Measurements from ENCODE around the gene CD82.
"Not testable (repeated sequence)": the region's sequence is repeated elsewhere in the genome, so short reads cannot be mapped to it uniquely, and the experiment has no call there.

Gene CD82

DNA sequence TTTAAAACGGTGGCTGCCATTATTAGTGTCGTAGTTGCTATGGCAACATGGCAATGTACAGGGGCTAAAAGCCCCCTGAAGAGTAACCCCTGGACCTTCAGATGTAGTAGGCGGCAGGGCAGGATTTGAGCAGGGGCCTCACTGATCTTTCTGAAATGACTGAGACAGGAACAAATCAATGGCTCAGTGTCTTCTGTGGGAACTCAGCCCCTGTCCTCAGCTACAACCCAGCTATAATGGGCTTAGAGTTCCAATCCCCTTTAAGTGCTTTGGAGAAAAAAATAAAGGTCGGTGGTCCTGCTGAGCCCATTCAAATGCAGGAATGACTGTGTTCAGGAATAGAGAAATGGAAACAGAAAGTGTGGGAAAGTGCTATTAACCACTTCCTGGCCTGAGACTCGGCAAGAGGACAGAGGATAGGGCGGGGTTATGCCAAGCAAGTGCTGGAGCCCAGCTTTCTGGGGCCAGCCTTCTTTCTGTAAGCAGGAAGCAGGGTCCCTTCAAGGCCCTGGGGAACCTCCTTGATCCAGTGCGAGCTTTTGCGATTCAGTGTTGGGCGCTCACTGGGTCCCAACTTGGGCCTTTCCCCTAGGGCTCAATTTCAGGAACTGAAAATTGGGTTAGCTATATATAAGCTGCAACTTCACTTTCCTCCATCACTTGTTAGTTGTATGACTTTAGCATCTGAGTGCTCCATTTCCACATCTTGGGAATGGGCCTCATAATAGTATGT, 6.1 kb upstream of the CD82 start:
- no peak for TF ChIP-seq CTCF (IDR thresholded peaks at IDR 0.05)
- DNase-seq, result no peak
- H3K4me3 ChIP-seq, result no peak overlapping the region
- no peaks in the 10 kb centered on the region for H3K9me3 ChIP-seq
- intact Hi-C loops (cut with DNase I; ENCODE audit: low total_unique reads), result no loop called here
- no peak overlapping the region for H3K27ac ChIP-seq
- H3K27me3 ChIP-seq, result no peaks in the 10 kb centered on the region
- H3K36me3 ChIP-seq, result no peaks in the 10 kb centered on the region
- H3K4me1 ChIP-seq, result peaks cover 2 to 23% (median 18%) of the 10 kb centered on the region in 4 donors

DNA sequence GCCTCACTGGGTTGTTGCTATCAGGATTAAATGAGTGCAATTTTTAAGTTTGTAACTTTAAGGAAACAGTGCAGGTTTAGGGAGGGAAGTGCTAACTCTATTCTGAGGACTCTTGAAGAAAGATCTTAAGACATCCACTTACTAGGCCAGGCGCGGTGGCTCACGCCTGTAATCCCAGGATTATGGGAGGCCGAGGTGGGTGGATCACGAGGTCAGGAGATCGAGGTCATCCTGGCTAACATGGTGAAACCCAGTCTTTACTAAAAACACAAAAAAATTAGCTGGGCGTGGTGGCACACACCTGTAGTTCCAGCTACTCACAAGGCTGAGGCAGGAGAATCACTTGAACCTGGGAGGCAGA, 5.5 kb upstream of the CD82 start:
- DNase-seq, H3K27me3 ChIP-seq, H3K36me3 ChIP-seq, H3K4me3 ChIP-seq, H3K27ac ChIP-seq, H3K9me3 ChIP-seq: not testable (repeated sequence)
- H3K4me1 ChIP-seq, result peaks cover 6 to 28% (median 22%) of the 10 kb centered on the region in 4 donors
- intact Hi-C loops (cut with DNase I; ENCODE audit: low total_unique reads), result loop anchor here (10.0 kb wide), 1 partner anchor 165 kb away; the partner anchor contains the start of gene TSPAN18

- no peaks in the 10 kb centered on the region for H3K9me3 ChIP-seq
- no peak overlapping the region for H3K4me3 ChIP-seq
- no peaks in the 10 kb centered on the region for H3K36me3 ChIP-seq
- H3K27me3 ChIP-seq, result no peaks in the 10 kb centered on the region
- no peak overlapping the region for H3K27ac ChIP-seq
- TF ChIP-seq CTCF (IDR thresholded peaks at IDR 0.05), result no peak
- intact Hi-C loops (cut with DNase I; ENCODE audit: low total_unique reads), result loop anchor here (10.0 kb wide), 1 partner anchor 163 kb away; the partner anchor contains the start of gene TSPAN18
- no peak for DNase-seq
- peaks cover 6 to 36% (median 28%) of the 10 kb centered on the region in 4 donors for H3K4me1 ChIP-seq
These were observed 4.1 kb upstream of the CD82 start for GRCh38 chr11:44561275-44561805.

DNA sequence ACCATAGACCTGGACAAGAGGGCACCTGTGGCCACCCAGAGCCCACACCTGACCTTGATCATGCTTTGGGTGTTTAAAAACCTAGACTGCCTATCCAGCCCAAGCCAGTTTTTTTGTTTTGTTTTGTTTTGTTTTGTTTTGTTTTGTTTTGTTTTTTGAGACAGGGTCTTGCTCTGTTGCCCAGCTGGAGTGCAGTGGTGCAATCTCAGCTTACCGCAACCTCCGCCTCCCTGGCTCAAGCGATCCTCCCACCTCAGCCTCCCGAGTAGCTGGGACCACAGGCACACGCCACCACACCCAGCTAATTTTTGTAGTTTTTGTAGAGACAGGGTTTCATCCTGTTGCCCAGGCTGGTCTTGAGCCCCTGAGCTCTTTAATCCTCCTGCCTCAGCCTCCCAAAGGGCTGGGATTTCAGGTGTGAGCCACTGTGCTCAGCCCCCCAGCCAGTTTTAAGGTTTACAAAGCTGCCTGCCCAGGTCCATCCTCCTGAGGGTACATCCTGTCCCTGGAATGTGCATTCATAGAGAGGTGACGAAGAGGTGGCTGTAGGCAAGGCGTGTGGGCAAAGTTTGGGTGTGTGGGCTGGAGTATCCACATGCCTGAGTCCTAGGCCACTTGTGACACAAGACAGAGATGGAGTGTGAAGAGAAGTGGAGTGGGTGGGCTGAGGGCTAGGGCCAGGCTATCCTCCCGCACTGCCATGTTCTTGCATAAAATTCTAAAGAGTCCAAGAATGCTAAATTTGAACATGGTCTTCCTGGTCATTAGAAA, 3.3 kb upstream of the CD82 start:
- Histone ChIP-seq H3K4me1 (peaks cover 6 to 44% (median 31%) of the 10 kb centered on the region in 4 donors), H3K9me3 (no peaks in the 10 kb centered on the region), H3K36me3 (no peaks in the 10 kb centered on the region), H3K27me3 (no peaks in the 10 kb centered on the region), H3K4me3 (no peak overlapping the region), H3K27ac (peak overlapping the region; percentile 98 to 99)
- intact Hi-C loops (cut with DNase I; ENCODE audit: low total_unique reads), result loop anchor here (10.0 kb wide), 1 partner anchor 163 kb away; the partner anchor contains the start of gene TSPAN18
- no peak for DNase-seq
- no peak for TF ChIP-seq CTCF (IDR thresholded peaks at IDR 0.05)

GRCh38 chr11:44562845-44563460, 2.5 kb upstream of the CD82 start:
- H3K27me3 ChIP-seq, result no peaks in the 10 kb centered on the region
- no peak for DNase-seq
- H3K27ac ChIP-seq, result peak overlapping the region; percentile 98 to 99
- H3K4me3 ChIP-seq, result no peak overlapping the region
- H3K36me3 ChIP-seq, result no peaks in the 10 kb centered on the region
- H3K9me3 ChIP-seq, result no peaks in the 10 kb centered on the region
- no peak for TF ChIP-seq CTCF (IDR thresholded peaks at IDR 0.05)
- H3K4me1 ChIP-seq, result peaks cover 6 to 52% (median 38%) of the 10 kb centered on the region in 4 donors
- intact Hi-C loops (cut with DNase I; ENCODE audit: low total_unique reads), result loop anchor here (10.0 kb wide), 1 partner anchor 162 kb away; the partner anchor contains the start of gene TSPAN18
